Measurements from ENCODE around the gene ERVFRD-1.

Gene ERVFRD-1

DNA sequence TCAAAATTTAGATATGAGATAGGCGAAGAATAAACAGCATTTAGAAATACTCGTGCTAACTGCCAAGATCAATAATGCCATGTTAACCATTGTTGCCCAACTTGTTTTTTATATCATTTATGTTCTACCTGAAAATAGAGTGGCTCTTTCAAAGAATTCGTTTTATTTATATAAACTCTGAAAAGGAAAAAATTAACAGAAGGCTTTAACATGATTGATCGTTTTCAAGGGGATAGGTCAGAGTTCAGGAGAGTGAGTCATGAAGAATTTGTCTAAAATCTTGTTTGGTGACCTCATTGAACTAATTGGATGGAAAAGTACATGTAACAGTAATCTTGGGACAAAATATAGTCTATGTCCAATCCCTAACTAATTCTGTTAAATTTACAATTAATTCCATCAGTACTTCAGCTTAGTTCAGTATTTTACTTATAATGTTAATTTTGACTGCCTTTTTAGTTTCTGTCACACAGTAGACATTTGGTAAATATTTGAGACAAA lies 56.3 kb downstream of the ERVFRD-1 start:
- no peak for DNase-seq (ENCODE audit: extremely low read depth in 1 of 2, low read depth in 1 of 2)

DNA sequence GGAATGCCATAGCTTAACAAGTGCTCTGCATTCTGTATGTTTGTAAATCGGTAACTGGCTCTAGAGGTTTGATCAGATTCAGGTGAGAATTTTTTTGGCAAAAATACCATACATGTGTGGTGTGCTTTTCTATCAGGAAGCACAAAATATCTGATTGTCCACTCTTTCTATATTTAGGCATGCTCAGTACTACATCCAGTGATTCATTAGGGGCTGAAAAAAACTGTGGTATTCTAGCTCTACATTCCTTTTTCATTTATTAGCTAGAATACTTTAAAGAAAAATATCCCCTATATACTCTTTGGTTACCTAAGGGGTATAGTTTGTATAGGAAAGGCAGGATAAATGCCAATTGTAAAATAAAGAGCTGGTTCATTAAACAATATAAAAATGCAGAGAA lies 56.8 kb downstream of the ERVFRD-1 start:
- DNase-seq (ENCODE audit: extremely low read depth in 1 of 2, low read depth in 1 of 2), result no peak

DNA sequence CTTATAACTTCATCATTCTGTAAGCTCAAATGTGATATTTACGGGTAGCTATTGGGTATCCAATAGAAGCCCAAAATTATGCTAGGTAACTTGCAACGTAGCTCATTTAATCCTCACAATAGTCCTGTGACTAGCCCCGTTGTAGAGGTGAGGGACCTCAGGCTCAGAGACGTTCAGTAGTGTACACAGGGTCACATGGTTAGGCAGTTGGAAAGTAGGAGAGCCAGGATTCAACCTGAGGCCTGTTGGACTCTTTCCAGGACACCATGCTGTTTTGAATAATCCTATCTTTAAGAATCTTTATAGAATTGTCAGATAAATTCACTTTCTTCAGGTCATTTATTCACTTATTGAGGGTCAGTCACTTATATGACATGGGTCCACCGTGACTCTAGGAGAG lies 58.2 kb downstream of the ERVFRD-1 start:
- no peak for DNase-seq (ENCODE audit: extremely low read depth in 1 of 2, low read depth in 1 of 2)

All from stimulated activated CD8-positive, alpha-beta memory T cell treated with anti-CD3 and anti-CD28 coated beads, Interleukin-7, amount 100 ng/mL, for 48 hours (primary cell).